ENCODE data around the gene VIPR2.

DNA sequence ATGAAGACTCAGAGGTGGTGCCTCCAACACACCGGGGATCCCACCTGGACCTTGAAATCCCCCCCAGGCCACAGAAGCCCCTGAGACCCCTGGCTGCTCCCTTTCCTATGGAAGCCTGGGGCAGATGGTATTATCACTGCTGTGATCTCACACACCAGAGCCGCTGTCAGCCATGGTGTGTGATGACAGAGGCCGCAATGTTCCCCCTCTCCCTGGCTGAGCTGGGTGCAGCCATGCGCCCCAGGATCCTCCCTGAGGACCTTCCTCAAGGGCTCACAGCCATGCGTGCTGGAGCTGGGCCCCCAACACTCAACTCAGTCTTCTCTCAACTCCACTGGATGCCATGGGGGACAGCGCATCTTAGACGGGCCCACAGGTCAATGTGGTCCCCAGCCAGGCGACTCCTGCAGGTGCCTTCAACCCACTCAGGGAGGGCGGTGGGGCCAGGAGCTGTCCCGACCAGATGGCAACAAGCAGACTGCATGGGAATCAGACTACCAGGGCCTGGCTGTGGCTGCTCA, 44.9 kb downstream of the VIPR2 start:
- TF ChIP-seq, protein P1, sequence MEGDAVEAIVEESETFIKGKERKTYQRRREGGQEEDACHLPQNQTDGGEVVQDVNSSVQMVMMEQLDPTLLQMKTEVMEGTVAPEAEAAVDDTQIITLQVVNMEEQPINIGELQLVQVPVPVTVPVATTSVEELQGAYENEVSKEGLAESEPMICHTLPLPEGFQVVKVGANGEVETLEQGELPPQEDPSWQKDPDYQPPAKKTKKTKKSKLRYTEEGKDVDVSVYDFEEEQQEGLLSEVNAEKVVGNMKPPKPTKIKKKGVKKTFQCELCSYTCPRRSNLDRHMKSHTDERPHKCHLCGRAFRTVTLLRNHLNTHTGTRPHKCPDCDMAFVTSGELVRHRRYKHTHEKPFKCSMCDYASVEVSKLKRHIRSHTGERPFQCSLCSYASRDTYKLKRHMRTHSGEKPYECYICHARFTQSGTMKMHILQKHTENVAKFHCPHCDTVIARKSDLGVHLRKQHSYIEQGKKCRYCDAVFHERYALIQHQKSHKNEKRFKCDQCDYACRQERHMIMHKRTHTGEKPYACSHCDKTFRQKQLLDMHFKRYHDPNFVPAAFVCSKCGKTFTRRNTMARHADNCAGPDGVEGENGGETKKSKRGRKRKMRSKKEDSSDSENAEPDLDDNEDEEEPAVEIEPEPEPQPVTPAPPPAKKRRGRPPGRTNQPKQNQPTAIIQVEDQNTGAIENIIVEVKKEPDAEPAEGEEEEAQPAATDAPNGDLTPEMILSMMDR (IDR thresholded peaks at IDR 0.05), result no peak
- TF ChIP-seq POLR2A (IDR thresholded peaks at IDR 0.05), result no peak
